ENCODE results near the gene CBLB. TPM values are rescaled to one million over a fixed set of nuclear protein-coding genes. Genes with fewer than 3 reads are reported as not detected.

CBLB gene
- total and polyA plus RNA-seq, 2 donors (not counting 1 experiment from before 2014, with no cell fraction given): 26.9 to 28.5 TPM

- DNase-seq (ENCODE audit: low read depth in 2 of 2): peak in 1 of 2 donors; percentile 45
- Histone ChIP-seq H3K9me3 (ENCODE audit: control insufficient read depth, insufficient read depth, low read depth, low read length) (no peaks in the 10 kb centered on the region), H3K27me3 (ENCODE audit: control insufficient read depth, insufficient read depth, low read length) (no peaks in the 10 kb centered on the region), H3K4me2 (ENCODE audit: extremely low read depth, insufficient read depth, low read length) (no peak overlapping the region), H3K4me1 (ENCODE audit: control insufficient read depth, extremely low read depth, insufficient read depth, low read length) (no peaks in the 10 kb centered on the region), H3K27ac (ENCODE audit: insufficient read depth, low read length) (no peak overlapping the region), H3K36me3 (ENCODE audit: control insufficient read depth, insufficient read depth, low read length) (no peaks in the 10 kb centered on the region), H2AFZ (ENCODE audit: low read length) (no peak overlapping the region), H4K20me1 (ENCODE audit: control insufficient read depth, extremely low read depth, insufficient read depth, low read length) (no peaks in the 10 kb centered on the region), H3K9ac (ENCODE audit: insufficient read depth, low read length) (no peak overlapping the region), H3K79me2 (ENCODE audit: control insufficient read depth, insufficient read depth, low read length) (no peaks in the 10 kb centered on the region), H3K4me3 (replicated peaks in 1 of 4; ENCODE audit: control extremely low read depth in 1 of 4, insufficient read depth in 1 of 4, low read depth in 3 of 4, low read length in 4 of 4) (no peak overlapping the region)
- TF ChIP-seq CTCF (conservative IDR thresholded peaks at IDR 0.05 in 1 of 2, IDR thresholded peaks at IDR 0.05 in 1 of 2; ENCODE audit: low read depth in 1 of 2, low read length in 2 of 2) (no peak), EZH2 (IDR thresholded peaks at IDR 0.05; ENCODE audit: low read length, missing control alignments) (no peak)
Observed at GRCh38 chr3:105678017-105678416, 190.8 kb downstream of the CBLB start.

- Histone ChIP-seq H3K4me2 (ENCODE audit: extremely low read depth, insufficient read depth, low read length) (no peak overlapping the region), H3K27ac (ENCODE audit: insufficient read depth, low read length) (no peak overlapping the region), H3K79me2 (ENCODE audit: control insufficient read depth, insufficient read depth, low read length) (no peaks in the 10 kb centered on the region), H4K20me1 (ENCODE audit: control insufficient read depth, extremely low read depth, insufficient read depth, low read length) (no peaks in the 10 kb centered on the region), H3K4me1 (ENCODE audit: control insufficient read depth, extremely low read depth, insufficient read depth, low read length) (no peaks in the 10 kb centered on the region), H3K27me3 (ENCODE audit: control insufficient read depth, insufficient read depth, low read length) (no peaks in the 10 kb centered on the region), H3K36me3 (ENCODE audit: control insufficient read depth, insufficient read depth, low read length) (no peaks in the 10 kb centered on the region), H3K9me3 (ENCODE audit: control insufficient read depth, insufficient read depth, low read depth, low read length) (no peaks in the 10 kb centered on the region), H3K4me3 (replicated peaks in 1 of 4; ENCODE audit: control extremely low read depth in 1 of 4, insufficient read depth in 1 of 4, low read depth in 3 of 4, low read length in 4 of 4) (no peak overlapping the region), H2AFZ (ENCODE audit: low read length) (no peak overlapping the region), H3K9ac (ENCODE audit: insufficient read depth, low read length) (no peak overlapping the region)
- no peak for TF ChIP-seq CTCF (conservative IDR thresholded peaks at IDR 0.05 in 1 of 2, IDR thresholded peaks at IDR 0.05 in 1 of 2; ENCODE audit: low read depth in 1 of 2, low read length in 2 of 2)
- TF ChIP-seq EZH2 (IDR thresholded peaks at IDR 0.05; ENCODE audit: low read length, missing control alignments): no peak
- DNase-seq (ENCODE audit: low read depth in 2 of 2): no peak
Observed at GRCh38 chr3:105676621-105677300, 192.1 kb downstream of the CBLB start.

- no peaks in the 10 kb centered on the region for H3K9me3 ChIP-seq (ENCODE audit: control insufficient read depth, insufficient read depth, low read depth, low read length)
- no peaks in the 10 kb centered on the region for H3K4me1 ChIP-seq (ENCODE audit: control insufficient read depth, extremely low read depth, insufficient read depth, low read length)
- H3K79me2 ChIP-seq (ENCODE audit: control insufficient read depth, insufficient read depth, low read length): no peaks in the 10 kb centered on the region
- no peak overlapping the region for H3K4me2 ChIP-seq (ENCODE audit: extremely low read depth, insufficient read depth, low read length)
- H4K20me1 ChIP-seq (ENCODE audit: control insufficient read depth, extremely low read depth, insufficient read depth, low read length): no peaks in the 10 kb centered on the region
- no peaks in the 10 kb centered on the region for H3K36me3 ChIP-seq (ENCODE audit: control insufficient read depth, insufficient read depth, low read length)
- DNase-seq (ENCODE audit: low read depth in 2 of 2): no peak
- no peaks in the 10 kb centered on the region for H3K27me3 ChIP-seq (ENCODE audit: control insufficient read depth, insufficient read depth, low read length)
- H2AFZ ChIP-seq (ENCODE audit: low read length): no peak overlapping the region
- no peak overlapping the region for H3K27ac ChIP-seq (ENCODE audit: insufficient read depth, low read length)
- H3K4me3 ChIP-seq (replicated peaks in 1 of 4; ENCODE audit: control extremely low read depth in 1 of 4, insufficient read depth in 1 of 4, low read depth in 3 of 4, low read length in 4 of 4): no peak overlapping the region
- TF ChIP-seq CTCF (conservative IDR thresholded peaks at IDR 0.05 in 1 of 2, IDR thresholded peaks at IDR 0.05 in 1 of 2; ENCODE audit: low read depth in 1 of 2, low read length in 2 of 2) (no peak), EZH2 (IDR thresholded peaks at IDR 0.05; ENCODE audit: low read length, missing control alignments) (no peak)
- H3K9ac ChIP-seq (ENCODE audit: insufficient read depth, low read length): no peak overlapping the region
Observed at GRCh38 chr3:105674437-105675065, 194.3 kb downstream of the CBLB start.
